ENCODE measurements around the gene NDUFAB1. TPM values are rescaled to one million over a fixed set of nuclear protein-coding genes. Genes with fewer than 3 reads are reported as not detected.

Gene NDUFAB1
- total RNA-seq, 2 experiments from 2014 or later, result 23.0 to 28.3 TPM

DNA sequence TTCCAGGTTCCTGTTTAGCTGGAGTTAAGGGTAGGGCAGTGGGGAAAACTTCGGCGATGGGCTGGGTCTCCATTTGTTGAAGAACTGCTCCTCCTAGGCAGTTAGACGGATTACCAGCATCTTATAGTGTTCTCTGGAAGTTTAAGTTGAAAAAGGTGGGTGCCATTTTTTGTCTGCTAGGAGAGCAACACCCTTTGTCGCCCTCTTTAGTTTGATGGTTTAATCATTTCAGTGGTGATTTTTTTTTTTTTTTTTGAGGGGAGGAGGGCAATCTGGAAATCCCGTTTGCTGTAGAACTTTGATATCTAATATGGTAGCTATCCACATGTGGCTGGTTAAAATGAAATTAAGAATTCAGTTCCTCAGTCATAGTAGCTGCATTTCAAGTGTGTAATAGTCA lies 34.5 kb downstream of the NDUFAB1 start:
- ChIA-PET POLR2A (no interaction called here), CTCF (no interaction called here)
- Mint-ChIP-seq H3K27me3 (no peaks in the 10 kb centered on the region), H3K4me1 (ENCODE audit: low read depth) (peaks cover 32% of the 10 kb centered on the region), H3K9me3 (no peaks in the 10 kb centered on the region), H3K27ac (no peak overlapping the region), H3K4me3 (peak overlapping the region; percentile 38), H3K36me3 (ENCODE audit: low read depth) (peaks cover 90% of the 10 kb centered on the region)
- Histone ChIP-seq H3K4me1 (ENCODE audit: insufficient read depth, low read length) (peaks cover 14% of the 10 kb centered on the region), H3K4me3 (ENCODE audit: low read length) (no peak overlapping the region), H3K36me3 (ENCODE audit: insufficient read depth, low read length) (peaks cover 69% of the 10 kb centered on the region), H3K27ac (ENCODE audit: low read depth in 1 of 2, low read length in 2 of 2) (no peak overlapping the region), H3K9me3 (ENCODE audit: control insufficient read depth in 1 of 2, insufficient read depth in 1 of 2, low read length in 2 of 2) (no peaks in the 10 kb centered on the region), H3K27me3 (ENCODE audit: control insufficient read depth in 1 of 2, insufficient read depth in 2 of 2, low read length in 2 of 2) (no peaks in the 10 kb centered on the region)
- intact Hi-C loops (cut with DNase I, micrococcal nuclease), result no loop called here
- DNase-seq, result no peak
- ATAC-seq (ENCODE audit: poor library complexity), result no peak
- TF ChIP-seq, protein P1, sequence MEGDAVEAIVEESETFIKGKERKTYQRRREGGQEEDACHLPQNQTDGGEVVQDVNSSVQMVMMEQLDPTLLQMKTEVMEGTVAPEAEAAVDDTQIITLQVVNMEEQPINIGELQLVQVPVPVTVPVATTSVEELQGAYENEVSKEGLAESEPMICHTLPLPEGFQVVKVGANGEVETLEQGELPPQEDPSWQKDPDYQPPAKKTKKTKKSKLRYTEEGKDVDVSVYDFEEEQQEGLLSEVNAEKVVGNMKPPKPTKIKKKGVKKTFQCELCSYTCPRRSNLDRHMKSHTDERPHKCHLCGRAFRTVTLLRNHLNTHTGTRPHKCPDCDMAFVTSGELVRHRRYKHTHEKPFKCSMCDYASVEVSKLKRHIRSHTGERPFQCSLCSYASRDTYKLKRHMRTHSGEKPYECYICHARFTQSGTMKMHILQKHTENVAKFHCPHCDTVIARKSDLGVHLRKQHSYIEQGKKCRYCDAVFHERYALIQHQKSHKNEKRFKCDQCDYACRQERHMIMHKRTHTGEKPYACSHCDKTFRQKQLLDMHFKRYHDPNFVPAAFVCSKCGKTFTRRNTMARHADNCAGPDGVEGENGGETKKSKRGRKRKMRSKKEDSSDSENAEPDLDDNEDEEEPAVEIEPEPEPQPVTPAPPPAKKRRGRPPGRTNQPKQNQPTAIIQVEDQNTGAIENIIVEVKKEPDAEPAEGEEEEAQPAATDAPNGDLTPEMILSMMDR (IDR thresholded peaks at IDR 0.05), result no peak

DNA sequence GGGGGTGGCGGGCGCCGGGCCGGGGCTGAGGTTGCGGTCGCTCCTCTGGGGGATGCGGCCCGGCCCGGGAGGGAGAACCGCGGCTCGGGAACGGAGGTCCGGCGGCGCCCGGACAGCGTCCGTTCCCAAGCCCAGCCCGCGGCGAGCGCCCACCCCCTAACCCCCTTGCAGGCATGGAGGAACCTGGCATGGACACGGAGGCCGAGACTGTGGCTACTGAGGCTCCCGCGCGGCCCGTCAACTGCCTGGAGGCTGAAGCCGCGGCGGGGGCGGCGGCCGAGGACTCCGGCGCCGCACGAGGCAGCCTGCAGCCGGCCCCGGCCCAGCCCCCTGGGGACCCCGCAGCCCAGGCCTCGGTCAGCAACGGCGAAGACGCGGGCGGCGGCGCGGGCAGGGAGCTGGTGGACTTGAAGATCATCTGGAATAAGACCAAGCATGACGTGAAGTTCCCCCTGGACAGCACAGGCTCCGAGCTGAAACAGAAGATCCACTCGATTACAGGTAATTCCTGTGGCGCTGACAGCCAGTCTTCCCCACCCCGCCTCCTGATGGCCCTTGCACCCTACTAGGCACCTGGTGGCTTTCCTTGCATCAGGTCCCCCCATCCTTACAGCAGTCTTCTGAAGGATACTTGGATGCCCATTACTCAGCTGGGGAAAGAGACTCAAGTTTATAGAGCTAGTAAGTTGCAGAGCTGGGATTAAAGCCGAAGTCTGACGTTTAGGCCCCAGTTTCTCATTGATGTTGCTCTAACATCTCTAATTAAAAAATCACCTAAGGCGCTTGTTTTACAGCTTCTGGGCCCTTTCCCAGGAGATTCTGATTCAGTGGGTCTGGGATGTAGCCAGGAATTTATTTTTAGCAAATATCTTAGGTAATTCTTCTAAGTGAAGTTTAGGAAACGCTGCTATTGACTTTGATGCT lies 38.1 kb downstream of the NDUFAB1 start:
- ATAC-seq (ENCODE audit: poor library complexity), result peak; percentile 5
- H3K4me3 ChIP-seq (ENCODE audit: low read length), result peak overlapping the region; percentile 92
- peak in 6 of 14 experiments; percentile 2 to 39 (median 8) for DNase-seq
- peaks cover 38% of the 10 kb centered on the region for H3K36me3 ChIP-seq (ENCODE audit: insufficient read depth, low read length)
- H3K4me1 ChIP-seq (ENCODE audit: insufficient read depth, low read length), result peaks cover 20% of the 10 kb centered on the region
- Mint-ChIP-seq H3K9me3 (no peaks in the 10 kb centered on the region), H3K27ac (peak overlapping the region; percentile 96), H3K27me3 (no peaks in the 10 kb centered on the region), H3K4me1 (ENCODE audit: low read depth) (peaks cover 41% of the 10 kb centered on the region), H3K4me3 (peak overlapping the region; percentile 98), H3K36me3 (ENCODE audit: low read depth) (peaks cover 68% of the 10 kb centered on the region)
- no peaks in the 10 kb centered on the region for H3K9me3 ChIP-seq (ENCODE audit: control insufficient read depth in 1 of 2, insufficient read depth in 1 of 2, low read length in 2 of 2)
- intact Hi-C loops (cut with DNase I, micrococcal nuclease), result loop anchor here (1.0 to 10.0 kb wide), 6 partner anchors 38 to 1603 kb away; partner anchors contain the start of genes DCTN5 (in 2 of the 2), GGA2 (in 2 of the 2), NDUFAB1 (in 2 of the 2) and PALB2 (in 2 of the 2)
- ChIA-PET CTCF (interaction anchor here (0.8 to 1.8 kb wide), 5 partner anchors 17 to 122 kb away, joined by 3 to 13 read pairs (median 4); partner anchors contain the start of genes GGA2 and NDUFAB1), POLR2A (interaction anchor here (0.6 to 2.4 kb wide), 8 partner anchors 34 to 1171 kb away, joined by 3 to 17 read pairs (median 4); partner anchors contain the start of genes DCTN5, GGA2, NDUFAB1 and PALB2)
- TF ChIP-seq, protein P1 (IDR thresholded peaks at IDR 0.05), result no peak
- H3K27me3 ChIP-seq (ENCODE audit: control insufficient read depth in 1 of 2, insufficient read depth in 2 of 2, low read length in 2 of 2), result no peaks in the 10 kb centered on the region
- peak overlapping the region; percentile 41 to 77 for H3K27ac ChIP-seq (ENCODE audit: low read depth in 1 of 2, low read length in 2 of 2)

DNA sequence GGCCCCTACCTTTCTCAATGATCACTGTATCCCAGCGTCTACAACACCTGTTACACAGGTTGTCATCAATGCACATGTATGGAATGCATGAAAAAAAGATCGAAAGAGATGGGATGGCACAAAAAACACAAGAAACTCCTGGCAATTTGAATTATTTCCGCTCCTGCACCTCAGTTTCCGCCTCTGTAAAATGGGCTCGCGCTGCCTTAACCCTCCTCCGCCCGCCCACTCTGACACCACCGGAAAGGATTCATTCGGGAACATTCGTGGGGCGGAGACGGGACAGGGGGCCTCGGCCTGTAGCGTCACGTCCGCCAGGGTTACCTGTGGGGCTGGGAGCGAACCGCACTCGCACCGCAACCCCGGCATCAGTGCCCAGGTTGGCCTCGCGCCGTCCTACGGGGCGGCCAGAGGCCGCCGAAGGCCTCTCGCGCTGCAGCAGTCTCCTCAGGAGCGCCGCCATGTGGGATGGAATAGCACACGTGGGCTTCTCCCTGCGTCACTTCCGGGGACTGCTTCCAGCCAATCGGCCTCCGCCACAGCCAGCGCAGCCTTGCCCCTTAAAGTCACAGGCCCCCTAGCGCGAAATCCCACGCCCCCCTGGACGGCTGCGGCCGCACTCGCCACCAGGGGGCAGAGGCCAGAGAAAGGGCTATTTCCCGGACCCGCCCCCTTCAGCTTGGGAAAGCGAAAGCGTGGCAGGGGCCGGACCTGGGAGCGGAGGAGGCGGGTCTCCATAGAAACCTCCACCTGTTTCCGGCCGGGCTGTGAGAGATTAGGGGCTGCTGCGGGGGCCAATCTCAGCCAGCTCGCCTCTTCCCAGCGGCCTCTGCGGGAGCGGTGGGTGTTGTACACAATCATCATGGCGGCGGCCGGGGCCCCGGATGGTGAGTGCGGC lies 39.0 kb downstream of the NDUFAB1 start, which contains the start of the genes EARS2 and UBFD1:
Gene EARS2 (minus strand): TSS at position 470 of the 898 bp plus-strand sequence. CDS start 7 bp downstream, at position 463.
Gene UBFD1 (plus strand): TSS at position 847 of the 898 bp plus-strand sequence. CDS start 16 bp downstream, at position 863.
- H3K4me1 Mint-ChIP-seq (ENCODE audit: low read depth), result peaks cover 41% of the 10 kb centered on the region

More for the DNA sequence above, 39.0 kb downstream of the NDUFAB1 start, which contains the start of the genes EARS2 and UBFD1:
- peaks cover 29% of the 10 kb centered on the region for H3K36me3 ChIP-seq (ENCODE audit: insufficient read depth, low read length)
- H3K4me3 Mint-ChIP-seq, result peak within 1 kb of the TSS; percentile 98
- H3K9me3 Mint-ChIP-seq, result no peaks in the 10 kb centered on the region
- no peaks in the 10 kb centered on the region for H3K27me3 Mint-ChIP-seq
- no peaks in the 10 kb centered on the region for H3K9me3 ChIP-seq (ENCODE audit: control insufficient read depth in 1 of 2, insufficient read depth in 1 of 2, low read length in 2 of 2)
- H3K27me3 ChIP-seq (ENCODE audit: control insufficient read depth in 1 of 2, insufficient read depth in 2 of 2, low read length in 2 of 2), result no peaks in the 10 kb centered on the region
- peak within 1 kb of the TSS; percentile 92 for H3K4me3 ChIP-seq (ENCODE audit: low read length)
- H3K36me3 Mint-ChIP-seq (ENCODE audit: low read depth), result peaks cover 60% of the 10 kb centered on the region
- CTCF ChIA-PET, result interaction anchor here (0.8 to 1.8 kb wide), 4 partner anchors 18 to 53 kb away, joined by 3 to 13 read pairs (median 4); partner anchors contain the start of genes GGA2 and NDUFAB1
- intact Hi-C loops (cut with DNase I, micrococcal nuclease), result loop anchor here (1.0 to 10.0 kb wide), 6 partner anchors 39 to 1602 kb away; partner anchors contain the start of genes DCTN5 (in 2 of the 2), GGA2 (in 2 of the 2), NDUFAB1 (in 2 of the 2) and PALB2 (in 2 of the 2)
- DNase-seq (peak; percentile 85 to 98 (median 90)), ATAC-seq (ENCODE audit: poor library complexity) (peak; percentile 88)
- TF ChIP-seq, protein P1 (IDR thresholded peaks at IDR 0.05), result peak; percentile 75
- POLR2A ChIA-PET, result interaction anchor here (0.7 to 2.4 kb wide), 5 partner anchors 21 to 84 kb away, joined by 3 to 17 read pairs (median 6); partner anchors contain the start of genes DCTN5, GGA2, NDUFAB1 and PALB2
- peak within 1 kb of the TSS; percentile 77 to 97 for H3K27ac ChIP-seq (ENCODE audit: low read depth in 1 of 2, low read length in 2 of 2)
- H3K27ac Mint-ChIP-seq, result peak within 1 kb of the TSS; percentile 96
- peaks cover 20% of the 10 kb centered on the region for H3K4me1 ChIP-seq (ENCODE audit: insufficient read depth, low read length)

All from CD4-positive, alpha-beta T cell (primary cell).